IMR-90 (cell line): Measurements from ENCODE around the gene PTPRG. TPM values are rescaled to one million over a fixed set of nuclear protein-coding genes. Genes with fewer than 3 reads are reported as not detected.

ENCODE experiments used
- ATAC-seq: fragments of 200-7000 bp; cut with Tn5 transposase; 2 replicates; pipeline ENCODE4 v1.9.1; 2020; ENCODE audit warnings: low read depth, mild to moderate bottlenecking, moderate library complexity
- BruUV-seq: library from RNA; stranded (reverse); fragments of 400-500 nt; replicated peaks from 2 replicates; lab custom pipeline; 2021; lab: Mats Ljungman, UMichigan
- CTCF ChIA-PET: fragments of 300-600 bp; formaldehyde crosslinking; extraction: SDS; loops from one replicate; lab custom pipeline; 2021; ENCODE audit warnings: antibody characterized with exemption; lab: Yijun Ruan, JAX
- POLR2A ChIA-PET: fragments of 300-600 bp; sonication (Branson Sonifier 250); formaldehyde crosslinking; loops from one replicate; lab custom pipeline; 2022; ENCODE audit warnings: antibody characterized with exemption; ENCODE audit not compliant: unreplicated experiment; lab: Charles Lee
- DNase-seq: peaks from one replicate; pipeline ENCODE4 v3.0.0; 2013
- H2AFZ ChIP-seq: replicated peaks from 2 replicates; pipeline ENCODE3; 2013; ENCODE audit warnings: low read length, mild to moderate bottlenecking; ENCODE audit not compliant: poor library complexity
- H2AK5ac ChIP-seq: 2 replicates; pipeline ENCODE4 v1.6.1; 2013; ENCODE audit warnings: low read depth, low read length, inconsistent platforms
- H2AK9ac ChIP-seq: replicated peaks from 2 replicates; pipeline ENCODE3; 2013; ENCODE audit warnings: mild to moderate bottlenecking, low read depth, low read length, moderate library complexity; ENCODE audit not compliant: poor library complexity
- H2BK120ac ChIP-seq: 2 replicates; pipeline ENCODE4 v1.6.1; 2013; ENCODE audit warnings: low read depth, low read length, inconsistent platforms
- H2BK15ac ChIP-seq: 3 replicates; pipeline ENCODE4 v1.6.1; 2013; ENCODE audit warnings: low read depth, low read length, inconsistent platforms
- H2BK20ac ChIP-seq: 2 replicates; pipeline ENCODE4 v1.6.1; 2013; ENCODE audit warnings: low read depth, mild to moderate bottlenecking, inconsistent platforms, low read length, moderate library complexity
- H2BK5ac ChIP-seq: 2 replicates; pipeline ENCODE4 v1.6.1; 2013; ENCODE audit warnings: mild to moderate bottlenecking, low read depth, low read length, inconsistent platforms; ENCODE audit not compliant: poor library complexity, severe bottlenecking
- H3K14ac ChIP-seq: replicated peaks from 2 replicates; pipeline ENCODE4 v1.6.1; 2013; ENCODE audit warnings: low read depth, low read length, inconsistent platforms
- H3K18ac ChIP-seq: 2 replicates; pipeline ENCODE4 v1.6.1; 2013; ENCODE audit warnings: low read depth, low read length, control low read depth
- H3K23ac ChIP-seq: 2 replicates; pipeline ENCODE4 v1.6.1; 2013; ENCODE audit warnings: low read depth, low read length, inconsistent platforms
- H3K27ac ChIP-seq: 2 replicates; pipeline ENCODE4 v1.5.1; 2013; ENCODE audit warnings: mild to moderate bottlenecking, control low read depth, low read length; ENCODE audit not compliant: insufficient read depth
- H3K27me3 ChIP-seq: 2 replicates; pipeline ENCODE4 v1.6.1; 2013; ENCODE audit warnings: low read length; ENCODE audit not compliant: control insufficient read depth, insufficient read depth
- H3K36me3 ChIP-seq: 2 replicates; pipeline ENCODE4 v1.6.1; 2013; ENCODE audit warnings: low read length, mixed read lengths; ENCODE audit not compliant: control insufficient read depth, insufficient read depth
- H3K4ac ChIP-seq: 2 replicates; pipeline ENCODE4 v1.6.1; 2013; ENCODE audit warnings: low read depth, low read length, inconsistent platforms
- H3K4me1 ChIP-seq: 2 replicates; pipeline ENCODE4 v1.6.1; 2013; ENCODE audit warnings: low read length, mixed read lengths; ENCODE audit not compliant: control insufficient read depth, insufficient read depth
- H3K4me2 ChIP-seq: 2 replicates; pipeline ENCODE4 v1.6.1; 2013; ENCODE audit warnings: low read depth, mild to moderate bottlenecking, control low read depth, low read length, moderate library complexity
- H3K4me3 ChIP-seq: 2 replicates; pipeline ENCODE4 v1.5.1; 2013; ENCODE audit warnings: low read depth, mild to moderate bottlenecking, control low read depth, low read length, moderate library complexity; ENCODE audit not compliant: insufficient read depth
- H3K56ac ChIP-seq: 2 replicates; pipeline ENCODE4 v1.6.1; 2013; ENCODE audit warnings: low read length, inconsistent platforms; ENCODE audit not compliant: insufficient read depth; ENCODE audit errors: extremely low read depth
- H3K79me1 ChIP-seq, 2 experiments: 2 replicates each; pipeline ENCODE4 v1.6.1; 2013; ENCODE audit warnings: low read length in 2 of 2, inconsistent platforms in 1 of 2, low read depth in 1 of 2
- H3K9ac ChIP-seq: 2 replicates; pipeline ENCODE4 v1.6.1; 2013; ENCODE audit warnings: low read depth, low read length, control low read depth
- H3K9me1 ChIP-seq: 2 replicates; pipeline ENCODE4 v1.6.1; 2013; ENCODE audit warnings: low read length, inconsistent platforms; ENCODE audit not compliant: insufficient read depth
- H3K9me3 ChIP-seq: 2 replicates; pipeline ENCODE4 v1.6.1; 2013; ENCODE audit warnings: low read length; ENCODE audit not compliant: control insufficient read depth, insufficient read depth
- H4K20me1 ChIP-seq: 2 replicates; pipeline ENCODE4 v1.6.1; 2013; ENCODE audit warnings: low read length, inconsistent platforms; ENCODE audit not compliant: insufficient read depth
- H4K5ac ChIP-seq: 2 replicates; pipeline ENCODE4 v1.6.1; 2013; ENCODE audit warnings: mild to moderate bottlenecking, low read depth, low read length, control low read depth
- H4K8ac ChIP-seq, 2 experiments: 2 replicates each; pipeline ENCODE4 v1.6.1; 2013; ENCODE audit warnings: low read depth in 2 of 2, low read length in 2 of 2, control low read depth in 1 of 2, inconsistent platforms in 1 of 2
- H4K91ac ChIP-seq: 2 replicates; pipeline ENCODE4 v1.6.1; 2013; ENCODE audit warnings: low read depth, low read length, inconsistent platforms; ENCODE audit not compliant: insufficient read depth
- CHD1 ChIP-seq: IDR thresholded peaks from 2 replicates; pipeline ENCODE4 v1.6.1; 2012; ENCODE audit warnings: low read depth, low read length, improper control_type of control experiment
- MXI1 ChIP-seq: IDR thresholded peaks from 2 replicates; pipeline ENCODE4 v1.6.1; 2012; ENCODE audit warnings: low read depth, mild to moderate bottlenecking, low read length, moderate library complexity, borderline replicate concordance
- RAD21 ChIP-seq: IDR thresholded peaks from 2 replicates; pipeline ENCODE4 v1.6.1; 2012; ENCODE audit warnings: low read length, improper control_type of control experiment
- RCOR1 ChIP-seq: IDR thresholded peaks from 2 replicates; pipeline ENCODE4 v1.6.1; 2012; ENCODE audit warnings: mild to moderate bottlenecking, low read length, improper control_type of control experiment; ENCODE audit not compliant: insufficient replicate concordance
- SMC3 ChIP-seq: fragments of 150-350 bp; IDR thresholded peaks from 2 replicates; pipeline ENCODE4 v1.6.1; 2016; ENCODE audit warnings: low read depth, mild to moderate bottlenecking, antibody characterized with exemption, low read length, moderate library complexity
- WGBS, 2 experiments: methylation state at CpG; one replicate each; pipeline versions ENCODE4 v1.1.5 to v1.1.7; 2013; ENCODE audit warnings: missing lambda C conversion rate in 2 of 2; ENCODE audit not compliant: insufficient read length in 1 of 2; ENCODE audit errors: extremely low coverage in 2 of 2; 5-methylcytosine and 5-hydroxymethylcytosine counted together
- dilution Hi-C: fragments of 300-500 bp; cut with HindIII; formaldehyde crosslinking; loops from one replicate; pipeline ENCODE4 v1.14.3; 2018; ENCODE audit warnings: low sequenced_read_pairs; ENCODE audit not compliant: unreplicated experiment
- in situ Hi-C: fragments of 300-500 bp; cut with MboI; formaldehyde crosslinking; loops from 3 replicates; pipeline ENCODE4 v1.14.3; 2019; ENCODE audit warnings: low sequenced_read_pairs, inconsistent platforms, mixed read lengths
- intact Hi-C: fragments of 100-400 bp; cut with micrococcal nuclease; formaldehyde crosslinking; loops from 2 replicates; pipeline ENCODE4 v1.10.0; 2022
- polyA plus RNA-seq, 3 experiments: library from polyadenylated mRNA; depleted of rRNA; stranded (reverse); fragments of >200 nt; gene quantifications; 2 replicates each; pipeline ENCODE4 v1.2.3, GENCODE V29; 2012; ENCODE audit warnings: low replicate concordance in 1 of 3
- total RNA-seq: library from RNA; depleted of rRNA; stranded (reverse); fragments of >200 nt; gene quantifications from 2 replicates; pipeline ENCODE4 v1.2.3, GENCODE V29; 2012
- TF ChIP-seq, protein P1 (sequence below): fragments of 150-350 bp; IDR thresholded peaks from 2 replicates; pipeline ENCODE4 v1.6.1; 2016; ENCODE audit warnings: low read depth, mild to moderate bottlenecking, low read length, moderate library complexity, borderline replicate concordance
- TF ChIP-seq, protein P2 (sequence below): conservative IDR thresholded peaks from 2 replicates; pipeline ENCODE4 v1.5.1; 2012; ENCODE audit warnings: mild to moderate bottlenecking, low read depth, low read length, improper control_type of control experiment

The PTPRG gene
- total and polyA plus RNA-seq, 2 of the 4 experiments (the other 2 are of a cell fraction), result 7.7 to 31.0 TPM

DNA sequence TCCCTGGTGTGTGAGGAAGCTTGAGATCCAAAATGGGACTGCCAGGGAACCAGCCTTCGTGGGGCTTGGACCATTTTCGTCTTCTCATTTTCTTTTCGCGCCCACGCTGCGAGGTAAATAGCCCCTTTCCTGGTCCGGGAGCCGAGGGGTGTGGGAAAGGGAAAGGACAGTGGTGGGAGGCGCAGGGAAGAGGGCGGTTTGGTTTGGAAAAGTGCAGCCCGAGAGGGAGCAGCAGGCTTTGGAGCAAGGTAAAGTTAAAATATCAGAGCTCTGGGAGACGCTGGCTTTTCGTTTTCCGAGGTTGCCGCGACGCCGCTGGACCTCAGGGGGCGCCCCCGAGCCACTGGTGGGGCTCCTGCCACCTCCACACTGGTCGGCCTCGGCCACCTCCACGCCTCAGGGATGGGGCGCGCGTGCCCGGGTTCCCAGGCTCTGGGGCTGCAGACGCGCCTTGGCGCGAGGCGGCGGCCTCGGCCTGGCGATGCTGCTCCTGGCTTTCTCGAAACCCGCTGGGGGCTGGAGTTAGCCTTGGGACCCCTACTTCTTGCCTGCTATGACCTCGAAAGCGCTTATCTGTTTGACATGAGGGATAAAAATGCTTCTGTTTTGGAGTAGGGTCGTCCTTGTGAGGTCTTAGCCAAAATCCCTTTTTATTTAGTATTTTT lies 3.2 kb downstream of the PTPRG start (continued):
- TF ChIP-seq, protein P1, sequence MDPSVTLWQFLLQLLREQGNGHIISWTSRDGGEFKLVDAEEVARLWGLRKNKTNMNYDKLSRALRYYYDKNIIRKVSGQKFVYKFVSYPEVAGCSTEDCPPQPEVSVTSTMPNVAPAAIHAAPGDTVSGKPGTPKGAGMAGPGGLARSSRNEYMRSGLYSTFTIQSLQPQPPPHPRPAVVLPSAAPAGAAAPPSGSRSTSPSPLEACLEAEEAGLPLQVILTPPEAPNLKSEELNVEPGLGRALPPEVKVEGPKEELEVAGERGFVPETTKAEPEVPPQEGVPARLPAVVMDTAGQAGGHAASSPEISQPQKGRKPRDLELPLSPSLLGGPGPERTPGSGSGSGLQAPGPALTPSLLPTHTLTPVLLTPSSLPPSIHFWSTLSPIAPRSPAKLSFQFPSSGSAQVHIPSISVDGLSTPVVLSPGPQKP, result no peak
- no peak for TF ChIP-seq CHD1

DNA sequence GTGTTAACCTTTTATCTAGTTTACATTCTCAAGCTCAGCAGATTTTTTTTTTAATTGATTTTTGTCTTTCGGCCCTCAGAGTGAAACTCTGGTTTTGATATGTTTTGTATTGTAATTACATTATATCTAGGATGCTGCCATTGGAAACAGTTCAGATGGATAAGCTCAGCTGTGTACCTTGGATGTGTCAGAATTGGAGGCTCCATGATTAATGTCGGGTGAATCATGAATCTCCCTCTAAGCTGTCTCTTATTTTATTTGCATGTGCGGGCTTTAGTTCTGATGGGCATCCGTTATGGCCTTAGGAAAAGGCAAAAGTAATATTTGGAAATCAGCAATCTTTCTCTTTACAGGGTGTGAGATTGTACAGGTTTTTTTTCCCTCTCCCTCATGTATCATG lies 4.2 kb downstream of the PTPRG start:
- no peak overlapping the region for H3K56ac ChIP-seq
- no peaks in the 10 kb centered on the region for H3K27me3 ChIP-seq
- intact Hi-C loops (loop anchor here (2.0 to 10.0 kb wide), 3 partner anchors 219 to 565 kb away; no protein-coding TSS in a partner anchor), dilution Hi-C loops (no loop called here), in situ Hi-C loops (no loop called here)
- no peaks in the 10 kb centered on the region for H3K9me3 ChIP-seq
- H3K36me3 ChIP-seq, result no peaks in the 10 kb centered on the region
- H2BK5ac ChIP-seq, result no peak overlapping the region
- no peak overlapping the region for H3K4me2 ChIP-seq
- H3K79me1 ChIP-seq, result peaks cover 18 to 66% of the 10 kb centered on the region in 2 experiments
- no peak overlapping the region for H3K9ac ChIP-seq
- no peak overlapping the region for H4K91ac ChIP-seq
- no peak overlapping the region for H3K4me3 ChIP-seq
- H3K4ac ChIP-seq, result no peak overlapping the region
- no peak overlapping the region for H3K23ac ChIP-seq
- H3K4me1 ChIP-seq, result peaks cover 2% of the 10 kb centered on the region; the same call in 1 of the 2 replicates
- no peak overlapping the region for H2BK15ac ChIP-seq
- H2BK120ac ChIP-seq, result no peak overlapping the region
- no peak overlapping the region for H2AFZ ChIP-seq
- WGBS, 2 experiments, result no CpG with 5 or more reads among the region's 4 CpGs
- H3K27ac ChIP-seq, result no peak overlapping the region
- no peak overlapping the region for H2AK5ac ChIP-seq
- peaks cover 45% of the 10 kb centered on the region for H4K20me1 ChIP-seq
- no peak overlapping the region for H2BK20ac ChIP-seq
- BruUV-seq, result no TSS peak
- H3K14ac ChIP-seq, result no peak overlapping the region
- no peak overlapping the region for H4K8ac ChIP-seq
- ChIA-PET CTCF (interaction anchor here (0.9 to 2.6 kb wide), 7 partner anchors 9 to 623 kb away, joined by 3 to 13 read pairs (median 5); no protein-coding TSS in a partner anchor), POLR2A (interaction anchor here (1.5 kb wide), 1 partner anchor 98 kb away, joined by 3 read pairs; no protein-coding TSS in a partner anchor)
- peak; percentile 28 for DNase-seq
- no peak for ATAC-seq
- H3K9me1 ChIP-seq, result no peaks in the 10 kb centered on the region
- TF ChIP-seq SMC3, result no peak
- TF ChIP-seq, protein P1, result no peak
- TF ChIP-seq, protein P2, sequence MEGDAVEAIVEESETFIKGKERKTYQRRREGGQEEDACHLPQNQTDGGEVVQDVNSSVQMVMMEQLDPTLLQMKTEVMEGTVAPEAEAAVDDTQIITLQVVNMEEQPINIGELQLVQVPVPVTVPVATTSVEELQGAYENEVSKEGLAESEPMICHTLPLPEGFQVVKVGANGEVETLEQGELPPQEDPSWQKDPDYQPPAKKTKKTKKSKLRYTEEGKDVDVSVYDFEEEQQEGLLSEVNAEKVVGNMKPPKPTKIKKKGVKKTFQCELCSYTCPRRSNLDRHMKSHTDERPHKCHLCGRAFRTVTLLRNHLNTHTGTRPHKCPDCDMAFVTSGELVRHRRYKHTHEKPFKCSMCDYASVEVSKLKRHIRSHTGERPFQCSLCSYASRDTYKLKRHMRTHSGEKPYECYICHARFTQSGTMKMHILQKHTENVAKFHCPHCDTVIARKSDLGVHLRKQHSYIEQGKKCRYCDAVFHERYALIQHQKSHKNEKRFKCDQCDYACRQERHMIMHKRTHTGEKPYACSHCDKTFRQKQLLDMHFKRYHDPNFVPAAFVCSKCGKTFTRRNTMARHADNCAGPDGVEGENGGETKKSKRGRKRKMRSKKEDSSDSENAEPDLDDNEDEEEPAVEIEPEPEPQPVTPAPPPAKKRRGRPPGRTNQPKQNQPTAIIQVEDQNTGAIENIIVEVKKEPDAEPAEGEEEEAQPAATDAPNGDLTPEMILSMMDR, result no peak
- TF ChIP-seq RCOR1, result no peak
- no peak for TF ChIP-seq MXI1
- no peak for TF ChIP-seq RAD21
- H2AK9ac ChIP-seq, result no peak overlapping the region
- H4K5ac ChIP-seq, result no peak overlapping the region
- no peak overlapping the region for H3K18ac ChIP-seq
